HG03025 (cell line): ENCODE results near the gene ADPRHL1.
"Not testable (repeated sequence)": the region's sequence is repeated elsewhere in the genome, so short reads cannot be mapped to it uniquely, and the experiment has no call there.

Source experiments
- ATAC-seq: cut with Tn5 transposase; IDR thresholded peaks from one replicate; pipeline ENCODE4 v1.9.1; 2021; ENCODE audit warnings: mild to moderate bottlenecking, moderate library complexity; ENCODE audit not compliant: unreplicated experiment, low FRiP score

The ADPRHL1 gene

DNA sequence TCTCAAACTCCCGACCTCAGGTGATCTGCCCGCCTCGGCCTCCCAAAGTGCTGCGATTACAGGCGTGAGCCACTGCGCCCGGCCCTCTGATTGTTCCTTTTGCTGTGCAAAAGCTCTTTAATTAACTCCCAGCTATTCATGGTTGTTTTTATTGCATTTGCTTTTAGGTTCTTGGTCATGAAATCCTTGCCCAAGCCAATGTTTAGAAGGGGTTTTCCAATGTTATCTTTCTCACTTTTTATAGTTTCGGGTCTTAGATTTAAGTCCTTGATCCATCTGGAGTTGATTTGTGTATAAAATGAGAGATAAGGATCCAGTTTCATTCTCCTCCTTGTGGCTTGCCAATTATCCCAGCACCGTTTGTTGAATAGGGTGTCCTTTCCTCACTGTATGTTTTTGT lies 70.2 kb downstream of the ADPRHL1 start:
- no peak for ATAC-seq

GRCh38 chr13:113382542-113382941 lies 70.7 kb downstream of the ADPRHL1 start:
- not testable (repeated sequence) for ATAC-seq

- ATAC-seq: no peak
These were observed 74.5 kb downstream of the ADPRHL1 start for GRCh38 chr13:113378825-113379224.

DNA sequence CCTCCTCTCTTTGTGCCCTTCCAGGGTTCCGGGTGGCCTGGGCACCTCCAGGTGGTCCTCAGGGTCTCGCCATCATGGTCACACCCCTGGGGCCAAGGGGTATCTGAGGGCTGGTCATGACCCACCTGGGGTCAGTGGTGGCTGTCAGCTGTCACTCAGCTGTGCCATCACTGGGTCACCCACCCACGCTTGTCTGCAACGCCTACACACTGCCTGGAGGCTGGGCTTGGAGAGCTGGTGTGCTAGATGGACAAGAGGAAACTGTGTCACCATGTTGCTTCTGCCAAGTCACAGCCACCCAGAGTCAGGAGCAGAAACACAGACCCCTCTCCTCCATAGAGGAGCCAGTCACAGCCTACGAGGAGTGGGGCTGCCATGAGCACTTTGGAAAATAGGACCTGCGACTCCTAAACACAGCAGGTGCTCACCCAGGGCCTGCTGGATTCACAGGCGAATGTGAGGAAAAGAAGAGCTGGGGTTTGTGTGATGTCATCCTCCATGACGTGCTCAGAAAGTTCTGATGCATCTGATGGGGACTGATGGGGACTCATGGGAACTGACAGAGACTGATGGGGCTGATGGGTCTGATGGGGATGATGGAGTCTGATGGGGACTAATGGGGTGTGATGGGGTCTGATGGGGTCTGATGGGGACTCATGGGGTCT lies 78.6 kb downstream of the ADPRHL1 start:
- no peak for ATAC-seq

DNA sequence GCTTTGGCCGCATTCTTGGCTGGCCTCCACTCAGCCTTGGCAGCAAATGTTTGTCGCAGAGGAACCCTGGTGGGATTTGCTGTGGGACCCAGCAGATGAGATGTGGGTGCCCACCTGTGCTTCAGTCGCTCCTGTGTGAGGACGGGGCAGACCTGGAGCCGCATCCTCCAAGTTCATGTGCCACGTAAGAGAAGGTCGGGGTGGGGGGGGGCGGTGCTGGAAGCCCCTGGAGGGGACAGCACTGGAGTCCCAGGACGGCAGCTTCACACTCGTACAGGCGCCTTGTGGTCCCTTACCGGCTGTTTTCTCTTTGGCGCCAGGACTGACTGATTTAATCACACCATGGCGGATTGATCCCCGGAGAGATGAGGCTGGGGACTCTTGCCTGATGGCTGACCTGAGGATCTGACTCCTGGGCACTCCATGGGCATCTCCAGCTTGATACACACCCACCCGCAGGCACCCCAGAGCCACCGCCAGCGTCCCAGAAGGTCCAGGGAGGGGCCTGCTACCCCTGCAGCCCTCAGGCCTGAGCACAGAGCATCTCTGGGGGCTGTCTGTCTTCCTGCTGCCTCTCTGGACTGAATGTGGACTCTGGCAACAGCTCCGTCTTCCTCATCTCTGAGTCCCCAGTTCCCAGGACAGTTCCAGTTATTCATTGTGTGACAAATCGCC lies 79.3 kb downstream of the ADPRHL1 start:
- no peak for ATAC-seq

DNA sequence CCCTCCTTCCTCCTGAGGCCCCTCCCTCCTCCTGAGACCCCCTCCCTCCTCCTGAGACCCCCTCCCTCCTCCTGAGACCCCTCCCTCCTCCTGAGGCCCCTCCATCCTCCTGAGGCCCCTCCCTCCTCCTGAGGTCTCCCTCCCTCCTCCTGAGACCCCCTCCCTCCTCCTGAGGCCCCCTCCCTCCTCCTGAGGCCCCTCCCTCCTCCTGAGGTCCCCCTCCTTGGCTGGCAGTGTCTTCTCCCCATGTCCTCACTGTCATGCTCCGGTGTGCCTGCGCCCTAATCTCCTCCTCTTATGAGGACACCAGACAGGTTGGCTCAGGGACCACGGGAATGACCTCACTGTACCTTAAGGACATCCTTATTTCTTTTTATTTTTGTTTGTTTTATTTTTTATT lies 81.6 kb downstream of the ADPRHL1 start:
- not testable (repeated sequence) for ATAC-seq

DNA sequence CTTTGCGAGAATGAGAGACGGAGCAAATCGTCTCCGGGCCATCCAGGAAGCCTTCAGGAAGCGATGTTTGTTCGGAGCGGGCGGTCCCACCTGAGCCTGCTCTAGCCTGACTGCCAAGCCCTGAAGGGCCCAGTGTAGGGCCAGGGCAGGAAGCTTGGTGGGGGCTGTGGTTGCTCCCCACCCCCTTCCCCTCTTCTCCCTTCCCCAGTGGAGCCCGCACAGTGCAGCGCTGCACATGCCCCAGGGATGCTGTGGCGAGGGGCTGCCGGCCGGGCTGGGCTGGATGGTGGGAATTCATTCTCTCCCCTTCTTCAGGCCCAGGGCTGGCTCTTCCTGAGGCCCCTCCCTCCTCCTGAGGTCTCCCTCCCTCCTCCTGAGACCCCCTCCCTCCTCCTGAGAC lies 82.2 kb downstream of the ADPRHL1 start:
- ATAC-seq: no peak

GRCh38 chr13:113369881-113370280 lies 83.4 kb downstream of the ADPRHL1 start:
- no peak for ATAC-seq

DNA sequence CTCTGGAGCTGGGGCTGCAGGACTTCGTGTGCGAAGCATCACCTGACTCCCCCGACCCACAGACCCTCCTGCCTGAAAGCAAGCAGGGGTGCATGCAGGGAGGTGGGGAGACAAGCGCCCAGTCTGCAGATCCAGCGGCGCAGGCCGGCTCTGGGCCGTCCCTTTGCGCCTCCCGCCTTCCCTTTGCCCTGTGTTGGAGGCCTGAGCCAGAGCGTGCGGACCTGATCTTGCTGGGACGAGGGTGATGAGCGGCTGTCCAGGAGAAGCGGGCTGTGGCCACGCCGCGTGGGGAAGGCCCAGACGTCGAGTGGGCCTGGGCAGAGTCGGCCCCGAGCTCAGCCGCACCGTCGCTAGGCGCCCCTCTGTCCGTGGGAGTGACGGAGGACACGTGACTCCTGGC lies 84.1 kb downstream of the ADPRHL1 start:
- no peak for ATAC-seq

DNA sequence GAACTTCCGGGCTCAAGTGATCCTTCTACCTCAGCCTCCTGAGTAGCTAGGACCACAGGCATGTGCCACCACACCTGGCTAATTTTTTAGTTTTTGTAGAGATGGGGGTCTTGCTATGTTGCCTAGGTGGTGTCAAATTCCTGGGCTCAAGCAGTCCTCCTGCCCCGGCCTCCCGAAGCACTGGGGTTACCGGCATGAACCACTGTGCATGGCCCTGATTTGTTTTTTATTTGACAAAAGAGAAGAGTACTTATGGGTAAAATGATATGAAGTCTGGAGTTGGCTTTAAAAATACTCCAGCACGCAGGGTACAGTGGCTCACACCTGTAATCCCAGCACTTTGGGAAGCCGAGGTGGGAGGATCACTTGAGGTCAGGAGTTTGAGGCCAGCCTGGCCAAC lies 84.9 kb downstream of the ADPRHL1 start:
- not testable (repeated sequence) for ATAC-seq

GRCh38 chr13:113367771-113368170 lies 85.5 kb downstream of the ADPRHL1 start:
- ATAC-seq: no peak

DNA sequence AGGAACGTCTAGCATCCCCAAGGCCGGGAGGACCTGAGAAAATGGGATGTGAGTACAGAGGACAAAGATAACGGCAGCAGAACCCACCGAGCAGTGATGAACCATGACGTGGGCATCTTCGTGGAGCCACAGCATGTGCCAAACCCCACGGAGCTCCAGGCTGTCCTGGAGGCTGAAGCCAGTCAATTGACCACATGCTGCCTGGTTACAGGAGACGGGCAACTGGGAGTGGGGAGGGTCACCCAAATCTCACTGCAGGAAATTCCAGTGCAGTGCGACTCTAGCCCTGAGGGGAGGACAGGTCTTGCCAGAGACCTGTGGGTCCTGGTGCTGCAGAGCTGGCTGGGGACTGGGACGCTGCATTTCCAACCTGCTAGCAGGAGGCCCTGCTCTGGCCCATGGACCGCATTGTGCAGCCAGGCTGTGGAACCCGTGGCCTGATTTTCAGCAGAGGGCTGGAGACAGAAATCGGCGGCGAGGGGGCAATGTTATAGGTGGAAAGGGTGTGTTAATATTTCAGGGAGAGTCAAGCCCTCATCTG lies 86.2 kb downstream of the ADPRHL1 start:
- no peak for ATAC-seq

DNA sequence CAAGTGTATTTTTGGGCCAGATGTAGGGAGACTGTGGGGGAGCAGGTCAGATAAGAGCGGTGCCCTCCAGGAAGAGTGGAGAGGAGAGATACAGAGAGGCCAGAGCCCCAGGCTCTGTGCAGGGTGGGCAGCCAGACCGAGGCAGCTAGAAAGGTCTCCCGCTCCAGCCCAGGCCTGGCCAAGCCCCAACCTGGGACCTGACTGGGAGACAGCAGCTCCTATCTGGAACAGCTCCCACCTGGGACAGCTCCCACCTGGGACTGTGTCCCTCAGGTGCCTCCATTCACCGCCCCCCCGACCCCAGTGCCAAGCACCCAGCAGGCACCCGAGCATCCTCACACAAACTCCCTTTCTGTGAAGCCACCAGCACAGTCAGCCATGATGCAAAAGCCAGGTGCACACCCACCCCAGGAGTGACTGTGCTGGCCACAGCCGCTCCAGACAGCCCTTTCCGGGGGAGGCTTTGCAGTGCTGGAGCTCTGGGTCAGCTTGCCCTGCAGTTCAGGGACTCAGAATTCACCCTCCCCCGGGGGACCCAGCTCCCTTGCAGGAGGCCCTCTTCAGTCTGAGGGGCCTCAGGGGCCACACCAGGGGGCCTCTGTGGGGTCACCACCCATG lies 87.2 kb downstream of the ADPRHL1 start:
- no peak for ATAC-seq

DNA sequence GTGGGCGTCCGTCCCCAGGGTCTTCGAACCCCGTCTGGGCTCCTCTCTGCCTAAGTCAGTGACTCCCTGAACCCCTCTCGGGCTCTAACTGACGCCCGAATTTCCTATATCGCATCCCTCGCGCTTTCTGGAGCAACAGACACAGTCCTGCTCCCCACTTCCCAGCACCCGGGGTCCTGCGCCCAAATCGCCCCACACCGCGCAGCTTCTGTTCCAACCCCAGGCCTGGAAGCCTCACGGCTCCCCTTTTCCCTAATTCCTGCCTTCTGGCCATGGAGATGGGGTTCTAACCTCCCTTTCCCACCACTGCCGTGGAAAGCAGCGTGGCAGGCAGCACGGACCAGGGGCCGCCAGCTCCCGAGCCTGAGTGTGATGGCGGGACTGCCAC lies 87.7 kb downstream of the ADPRHL1 start:
- ATAC-seq: no peak

GRCh38 chr13:113364901-113365582 lies 88.2 kb downstream of the ADPRHL1 start:
- no peak for ATAC-seq

- ATAC-seq: no peak
These were observed 88.9 kb downstream of the ADPRHL1 start for GRCh38 chr13:113364311-113364889.

DNA sequence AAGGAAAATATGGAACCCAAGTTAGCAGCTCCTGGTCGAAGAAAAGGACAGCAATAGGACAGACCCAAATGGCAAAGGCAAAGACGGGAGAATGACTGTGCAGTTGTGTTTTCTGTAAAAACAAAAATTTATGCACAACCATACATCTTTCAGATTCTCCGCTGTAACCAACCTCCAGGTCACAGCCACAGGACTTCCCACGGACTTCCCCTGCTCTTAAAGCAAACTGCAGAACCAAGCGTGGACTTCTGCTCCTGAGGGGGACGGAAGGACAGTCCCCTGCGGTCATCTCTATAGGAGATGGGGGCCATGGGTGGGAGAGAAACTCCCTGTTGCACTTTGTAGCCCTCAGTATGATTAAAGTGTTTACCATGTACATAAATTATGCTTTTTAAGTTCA lies 91.9 kb downstream of the ADPRHL1 start:
- ATAC-seq: no peak

DNA sequence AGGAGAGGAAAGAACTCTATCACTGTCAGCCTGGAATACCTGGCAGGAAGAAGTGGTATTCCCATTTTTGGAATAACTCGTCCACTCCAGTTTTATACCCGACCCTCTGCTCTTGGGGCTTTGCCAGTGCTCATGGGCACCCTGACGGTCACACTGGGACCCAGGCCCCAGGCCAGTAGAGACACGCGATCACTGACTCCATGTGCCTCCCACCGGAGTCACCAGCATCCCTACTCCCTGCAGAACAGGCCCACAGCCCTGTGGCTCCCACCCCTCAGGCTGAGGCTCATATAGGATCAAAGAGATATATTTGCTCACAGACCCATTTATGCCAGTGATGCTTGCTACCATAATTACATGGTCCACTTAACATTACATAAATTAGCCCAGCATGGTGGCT lies 92.8 kb downstream of the ADPRHL1 start:
- no peak for ATAC-seq

- ATAC-seq: no peak
These were observed 93.7 kb downstream of the ADPRHL1 start for GRCh38 chr13:113359571-113359970.

- no peak for ATAC-seq
These were observed 94.6 kb downstream of the ADPRHL1 start for GRCh38 chr13:113358653-113359190.
